HCT116 (cell line): ENCODE measurements around the gene MARCHF3. TPM values are rescaled to one million over a fixed set of nuclear protein-coding genes. Genes with fewer than 3 reads are reported as not detected.

ENCODE experiments used
- ATAC-seq: fragments of 200-7000 bp; cut with Tn5 transposase; 2 replicates; pipeline ENCODE4 v1.9.1; 2020; ENCODE audit warnings: mild to moderate bottlenecking, moderate library complexity
- BruUV-seq: library from RNA; stranded (reverse); fragments of 400-500 nt; replicated peaks from 2 replicates; lab custom pipeline; 2021; lab: Mats Ljungman, UMichigan
- CTCF ChIA-PET: fragments of 300-600 bp; sonication (Branson Sonifier 250); formaldehyde crosslinking; loops from one replicate; lab custom pipeline; 2021; ENCODE audit warnings: antibody characterized with exemption; lab: Charles Lee
- POLR2A ChIA-PET: fragments of 300-600, 350-600 bp; sonication (Branson Sonifier 250); formaldehyde crosslinking; loops from one replicate; lab custom pipeline; 2021; ENCODE audit warnings: antibody characterized with exemption; lab: Charles Lee
- RAD21 ChIA-PET, 2 experiments: fragments of 300-600 bp; sonication (Branson Sonifier 250); formaldehyde crosslinking; loops; one replicate each; lab custom pipeline; 2023; ENCODE audit warnings: low total read pairs in 2 of 2; ENCODE audit not compliant: uncharacterized antibody in 2 of 2, unreplicated experiment in 2 of 2, low non-redundant PET in 1 of 2; lab: Charles Lee
- DNase-seq: peaks from one replicate; pipeline ENCODE4 v3.0.0-alpha.2; 2010; ENCODE audit warnings: low read depth, low spot score
- H2AFZ ChIP-seq: fragments of 200-600 bp; shearing (Covaris generic), sonication (generic); 2 replicates; pipeline ENCODE4 v1.6.1; 2017; ENCODE audit warnings: low read depth, mixed run types, mixed read lengths, antibody characterized with exemption, low read length; ENCODE audit not compliant: poor library complexity, severe bottlenecking
- H3K27ac ChIP-seq: 2 replicates; pipeline ENCODE4 v1.5.1; 2012; ENCODE audit warnings: low read depth, low read length
- H3K27me3 ChIP-seq: fragments of 200-600 bp; sonication (generic); 2 replicates; pipeline ENCODE4 v1.6.1; 2016; ENCODE audit warnings: mixed run types, low read length, mixed read lengths; ENCODE audit not compliant: insufficient read depth
- H3K36me3 ChIP-seq, 2 experiments: fragments of 200-500 bp in 1 of 2; fragments of 200-600 bp in 1 of 2; sonication (Bioruptor generic) in 1 of 2; sonication (generic) in 1 of 2; 2 replicates each; pipeline versions ENCODE4 v1.5.1 to v1.6.1; 2014 to 2016; ENCODE audit warnings: low read length in 2 of 2, inconsistent platforms in 1 of 2, mixed read lengths in 1 of 2, mixed run types in 1 of 2; ENCODE audit not compliant: insufficient read depth in 2 of 2, control insufficient read depth in 1 of 2
- H3K4me1 ChIP-seq, 2 experiments: fragments of 200-600 bp in 1 of 2; sonication (generic) in 1 of 2; 2 replicates each; pipeline versions ENCODE4 v1.5.1 to v1.6.1; 2012 to 2017; ENCODE audit warnings: low read length in 2 of 2, inconsistent platforms in 1 of 2, mild to moderate bottlenecking in 1 of 2, mixed read lengths in 1 of 2, mixed run types in 1 of 2, moderate library complexity in 1 of 2; ENCODE audit not compliant: insufficient read depth in 2 of 2, control insufficient read depth in 1 of 2
- H3K4me2 ChIP-seq: fragments of 200-600 bp; sonication (generic); 2 replicates; pipeline ENCODE4 v1.6.1; 2017; ENCODE audit warnings: mixed run types, low read length, mixed read lengths
- H3K4me3 ChIP-seq, 2 experiments: fragments of 200-600 bp in 1 of 2; sonication (generic) in 1 of 2; replicated peaks in 1 of 2; 2 replicates each; pipeline ENCODE4 v1.5.1; 2011 to 2016; ENCODE audit warnings: low read length in 2 of 2, control low read depth in 1 of 2, low read depth in 1 of 2, mild to moderate bottlenecking in 1 of 2, mixed read lengths in 1 of 2, mixed run types in 1 of 2
- H3K79me2 ChIP-seq: fragments of 200-600 bp; sonication (generic); 2 replicates; pipeline ENCODE4 v1.6.1; 2017; ENCODE audit warnings: mild to moderate bottlenecking, mixed run types, low read length, moderate library complexity, mixed read lengths; ENCODE audit not compliant: insufficient read depth
- H3K9ac ChIP-seq: fragments of 200-600 bp; sonication (generic); 2 replicates; pipeline ENCODE4 v1.6.1; 2016; ENCODE audit warnings: low read length, mixed read lengths
- H3K9me2 ChIP-seq: fragments of 200-600 bp; sonication (generic), shearing (Covaris generic); 2 replicates; pipeline ENCODE4 v1.6.1; 2017; ENCODE audit warnings: mixed run types, mild to moderate bottlenecking, moderate library complexity; ENCODE audit not compliant: insufficient read depth
- H3K9me3 ChIP-seq, 2 experiments: fragments of 200-500 bp in 1 of 2; fragments of 200-600 bp in 1 of 2; sonication (Bioruptor generic) in 1 of 2; sonication (generic) in 1 of 2; 2 replicates each; pipeline ENCODE4 v1.6.1; 2014 to 2017; ENCODE audit warnings: low read length in 2 of 2, mixed read lengths in 2 of 2, inconsistent platforms in 1 of 2, low read depth in 1 of 2, mild to moderate bottlenecking in 1 of 2, mixed run types in 1 of 2, moderate library complexity in 1 of 2; ENCODE audit not compliant: control insufficient read depth in 1 of 2, insufficient read depth in 1 of 2
- H4K20me1 ChIP-seq: fragments of 200-600 bp; sonication (generic), shearing (Covaris generic); 2 replicates; pipeline ENCODE4 v1.6.1; 2017; ENCODE audit warnings: mixed run types, mild to moderate bottlenecking, moderate library complexity; ENCODE audit not compliant: insufficient read depth
- CBX3 ChIP-seq: IDR thresholded peaks from 2 replicates; pipeline ENCODE4 v1.6.1; 2012; ENCODE audit warnings: low read depth
- CEBPB ChIP-seq: IDR thresholded peaks from 2 replicates; pipeline ENCODE4 v1.6.1; 2012; ENCODE audit warnings: low read depth
- ELF1 ChIP-seq: IDR thresholded peaks from 2 replicates; pipeline ENCODE4 v1.6.1; 2012; ENCODE audit warnings: low read depth, borderline replicate concordance
- EZH2 ChIP-seq: fragments of 200-600 bp; sonication (generic); IDR thresholded peaks from 2 replicates; pipeline ENCODE4 v1.6.1; 2017; ENCODE audit warnings: antibody characterized with exemption, mixed run types
- EZH2phosphoT487 ChIP-seq: fragments of 200-600 bp; IDR thresholded peaks from 2 replicates; pipeline ENCODE4 v1.6.1; 2018; ENCODE audit warnings: antibody characterized with exemption, borderline replicate concordance
- POLR2AphosphoS5 ChIP-seq: IDR thresholded peaks from 2 replicates; pipeline ENCODE4 v1.6.1; 2011; ENCODE audit warnings: mild to moderate bottlenecking, low read depth, low read length, moderate library complexity
- RAD21 ChIP-seq: IDR thresholded peaks from 2 replicates; pipeline ENCODE4 v1.6.1; 2012; ENCODE audit warnings: low read depth, mild to moderate bottlenecking
- REST ChIP-seq: IDR thresholded peaks from 2 replicates; pipeline ENCODE4 v1.6.1; 2012; ENCODE audit warnings: low read depth
- SIN3A ChIP-seq: IDR thresholded peaks from 2 replicates; pipeline ENCODE4 v1.6.1; 2012; ENCODE audit warnings: low read depth
- SRF ChIP-seq: IDR thresholded peaks from 2 replicates; pipeline ENCODE4 v1.6.1; 2012; ENCODE audit warnings: low read depth
- TCF7L2 ChIP-seq: IDR thresholded peaks from 2 replicates; pipeline ENCODE4 v1.7.0; 2011; ENCODE audit warnings: borderline replicate concordance, inconsistent platforms; ENCODE audit not compliant: insufficient read depth, insufficient read length; ENCODE audit errors: extremely low read depth
- ZFX ChIP-seq: fragments of 450-650 bp; IDR thresholded peaks from 2 replicates; pipeline ENCODE4 v1.6.1; 2017
- ZNF274 ChIP-seq: fragments of 200-500 bp; sonication (Bioruptor generic); IDR thresholded peaks from 2 replicates; pipeline ENCODE4 v1.6.1; 2014; ENCODE audit warnings: mild to moderate bottlenecking, low read depth, low read length, inconsistent platforms
- intact Hi-C: fragments of 100-400 bp; cut with micrococcal nuclease; formaldehyde crosslinking; loops from 2 replicates; pipeline ENCODE4 v1.10.0; 2022
- total RNA-seq: library from RNA; stranded (reverse); gene quantifications from one replicate; pipeline ENCODE4 v1.2.1, GENCODE V29; 2021; ENCODE audit not compliant: unreplicated experiment
- TF ChIP-seq, protein P1 (sequence below): IDR thresholded peaks from 2 replicates; pipeline ENCODE4 v1.6.1; 2012
- TF ChIP-seq, protein P2 (sequence below), 3 experiments: fragments of 200-600 bp in 1 of 3; sonication (generic) in 1 of 3; IDR thresholded peaks in 2 of 3; conservative IDR thresholded peaks in 1 of 3; 2 replicates each; pipeline ENCODE4 v1.5.1; 2012 to 2017; ENCODE audit warnings: low read depth in 2 of 3, low read length in 2 of 3, antibody characterized with exemption in 1 of 3, borderline replicate concordance in 1 of 3, control low read depth in 1 of 3, mild to moderate bottlenecking in 1 of 3, mixed read lengths in 1 of 3, mixed run types in 1 of 3, moderate library complexity in 1 of 3; ENCODE audit not compliant: insufficient read depth in 1 of 3

Gene MARCHF3
- total RNA-seq, 1 experiment from 2014 or later: 2.3 TPM

DNA sequence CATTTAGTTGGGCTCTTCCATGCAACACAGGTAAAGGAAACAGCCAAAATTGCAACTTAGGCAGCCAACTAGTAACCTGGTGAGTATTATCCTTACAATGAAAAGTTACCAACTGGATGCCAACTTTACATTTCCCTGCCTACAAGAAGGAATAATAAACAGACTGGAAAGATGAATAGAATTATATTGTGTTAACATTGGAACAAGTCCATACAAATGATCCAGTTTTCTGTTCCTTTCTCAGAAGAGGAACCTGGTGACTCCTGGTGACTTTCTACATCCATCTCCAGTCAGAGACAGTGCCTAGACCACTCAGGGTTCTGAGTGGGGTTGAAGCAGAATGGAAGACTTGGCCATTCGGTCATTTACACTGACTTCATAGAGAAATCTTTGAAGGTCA is 20.6 kb downstream of the MARCHF3 start:
- H3K79me2 ChIP-seq: no peaks in the 10 kb centered on the region
- no peak for ATAC-seq

DNA sequence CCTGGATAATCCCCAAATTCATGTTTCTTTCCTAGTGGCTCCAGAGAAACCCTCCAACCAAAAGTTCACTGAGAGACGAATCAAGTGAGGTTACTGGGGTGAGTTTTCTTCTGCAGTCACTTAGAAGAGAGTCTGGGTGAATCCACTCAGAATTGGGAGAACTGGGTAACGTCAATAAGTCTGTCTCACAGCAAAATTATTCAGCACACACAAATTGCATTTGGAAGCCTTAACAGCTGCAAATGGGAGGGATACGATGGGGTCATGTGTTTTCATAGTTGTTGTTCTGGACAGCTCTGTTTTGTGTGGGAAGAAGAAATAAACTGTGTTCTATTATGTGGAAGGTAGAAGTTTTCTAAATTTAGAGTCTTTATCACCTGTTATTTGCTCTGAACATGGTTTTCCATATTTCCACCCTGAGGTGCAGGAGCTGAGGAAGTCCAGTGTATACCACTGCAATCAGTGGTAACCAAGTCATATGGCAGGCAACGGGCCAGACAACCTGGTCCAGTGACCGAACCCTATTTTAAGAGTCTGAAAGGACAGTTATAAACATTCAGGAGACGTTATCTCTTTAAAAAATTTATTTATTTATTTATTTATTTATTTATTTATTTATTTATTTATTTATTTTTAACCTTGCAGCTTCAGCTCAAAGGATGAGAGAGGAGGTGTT is 21.9 kb downstream of the MARCHF3 start:
- ChIA-PET POLR2A (no interaction called here), RAD21 (no interaction called here), CTCF (no interaction called here)
- no peak overlapping the region for H3K27ac ChIP-seq
- BruUV-seq: no TSS peak
- no peaks in the 10 kb centered on the region for H4K20me1 ChIP-seq
- H3K4me1 ChIP-seq: no peaks in the 10 kb centered on the region
- no peak overlapping the region for H3K9ac ChIP-seq
- no peaks in the 10 kb centered on the region for H3K79me2 ChIP-seq
- ATAC-seq (no peak), DNase-seq (no peak)
- no peaks in the 10 kb centered on the region for H3K9me3 ChIP-seq
- intact Hi-C loops: no loop called here
- no peak overlapping the region for H2AFZ ChIP-seq
- H3K36me3 ChIP-seq: no peaks in the 10 kb centered on the region
- H3K4me3 ChIP-seq: no peak overlapping the region
- H3K9me2 ChIP-seq: no peaks in the 10 kb centered on the region
- H3K4me2 ChIP-seq: no peak overlapping the region
- no peaks in the 10 kb centered on the region for H3K27me3 ChIP-seq
- TF ChIP-seq CEBPB (no peak), SIN3A (no peak), ZNF274 (no peak), EZH2 (no peak), RAD21 (no peak), SRF (no peak), CBX3 (no peak), ZFX (no peak), REST (no peak), EZH2phosphoT487 (no peak)
- TF ChIP-seq, protein P1, sequence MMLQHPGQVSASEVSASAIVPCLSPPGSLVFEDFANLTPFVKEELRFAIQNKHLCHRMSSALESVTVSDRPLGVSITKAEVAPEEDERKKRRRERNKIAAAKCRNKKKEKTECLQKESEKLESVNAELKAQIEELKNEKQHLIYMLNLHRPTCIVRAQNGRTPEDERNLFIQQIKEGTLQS: no peak

More for the DNA sequence above, 20.6 kb downstream of the MARCHF3 start:
- no peak for DNase-seq
- H3K4me2 ChIP-seq: no peak overlapping the region
- POLR2A ChIA-PET: no interaction called here
- CTCF ChIA-PET: no interaction called here
- no peaks in the 10 kb centered on the region for H3K36me3 ChIP-seq
- no peak overlapping the region for H3K4me3 ChIP-seq
- H3K9ac ChIP-seq: no peak overlapping the region
- no peak overlapping the region for H2AFZ ChIP-seq
- TF ChIP-seq POLR2AphosphoS5 (no peak), TCF7L2 (no peak), ELF1 (no peak)
- TF ChIP-seq, protein P2, sequence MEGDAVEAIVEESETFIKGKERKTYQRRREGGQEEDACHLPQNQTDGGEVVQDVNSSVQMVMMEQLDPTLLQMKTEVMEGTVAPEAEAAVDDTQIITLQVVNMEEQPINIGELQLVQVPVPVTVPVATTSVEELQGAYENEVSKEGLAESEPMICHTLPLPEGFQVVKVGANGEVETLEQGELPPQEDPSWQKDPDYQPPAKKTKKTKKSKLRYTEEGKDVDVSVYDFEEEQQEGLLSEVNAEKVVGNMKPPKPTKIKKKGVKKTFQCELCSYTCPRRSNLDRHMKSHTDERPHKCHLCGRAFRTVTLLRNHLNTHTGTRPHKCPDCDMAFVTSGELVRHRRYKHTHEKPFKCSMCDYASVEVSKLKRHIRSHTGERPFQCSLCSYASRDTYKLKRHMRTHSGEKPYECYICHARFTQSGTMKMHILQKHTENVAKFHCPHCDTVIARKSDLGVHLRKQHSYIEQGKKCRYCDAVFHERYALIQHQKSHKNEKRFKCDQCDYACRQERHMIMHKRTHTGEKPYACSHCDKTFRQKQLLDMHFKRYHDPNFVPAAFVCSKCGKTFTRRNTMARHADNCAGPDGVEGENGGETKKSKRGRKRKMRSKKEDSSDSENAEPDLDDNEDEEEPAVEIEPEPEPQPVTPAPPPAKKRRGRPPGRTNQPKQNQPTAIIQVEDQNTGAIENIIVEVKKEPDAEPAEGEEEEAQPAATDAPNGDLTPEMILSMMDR (IDR thresholded peaks at IDR 0.05 in 2 of 3, conservative IDR thresholded peaks at IDR 0.05 in 1 of 3; ENCODE audit: borderline replicate concordance in 1 of 3, insufficient read depth in 1 of 3, low read depth in 2 of 3, low read length in 2 of 3): no peak
- H3K27me3 ChIP-seq: no peaks in the 10 kb centered on the region
- H3K4me1 ChIP-seq: no peaks in the 10 kb centered on the region
- intact Hi-C loops: no loop called here
- no peaks in the 10 kb centered on the region for H3K9me3 ChIP-seq
- H3K9me2 ChIP-seq: no peaks in the 10 kb centered on the region
- BruUV-seq: no TSS peak
- H3K27ac ChIP-seq: no peak overlapping the region
- H4K20me1 ChIP-seq: no peaks in the 10 kb centered on the region
- RAD21 ChIA-PET: no interaction called here
